NCI-H2196 (cell line): Measurements from ENCODE around the gene TTC1.
A peak's percentile ranks its signal among the peaks of the same experiment; 100 is the strongest.
"Not testable (repeated sequence)": the region's sequence is repeated elsewhere in the genome, so short reads cannot be mapped to it uniquely, and the experiment has no call there.

Experiments used
- DNase-seq: peaks from one replicate; lab custom pipeline; 2025; ENCODE audit not compliant: unreplicated experiment; lab: John Stamatoyannopoulos, UW

Gene TTC1

DNA sequence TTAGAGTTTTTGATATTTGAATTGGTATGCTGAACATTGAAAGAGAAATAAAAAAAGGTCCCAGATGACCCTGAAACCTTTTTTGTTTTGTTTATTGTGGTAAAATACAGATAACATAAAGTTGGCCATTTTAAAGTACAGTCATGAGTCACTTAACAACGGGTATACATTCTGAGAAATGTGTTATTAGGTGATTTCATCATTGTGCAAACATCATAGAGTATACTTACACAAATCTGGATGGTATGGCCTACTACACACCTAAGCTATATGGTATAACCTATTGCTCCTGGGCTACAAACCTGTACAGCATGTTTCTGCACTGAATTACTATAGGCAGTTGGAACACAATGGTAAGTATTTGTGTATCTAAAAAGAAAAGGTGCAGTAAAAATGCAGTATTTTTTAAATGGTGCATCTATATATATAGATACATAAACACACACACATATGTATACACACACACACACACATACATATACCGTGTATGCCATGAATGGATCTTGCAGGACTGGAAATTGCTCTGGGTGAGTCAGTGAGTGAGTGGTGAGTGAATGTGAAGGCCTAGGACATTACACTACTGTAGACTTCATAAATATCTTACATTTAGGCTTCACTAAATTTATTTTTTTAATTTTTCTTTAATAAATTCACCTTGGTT, 31.0 kb downstream of the TTC1 start:
- no peak for DNase-seq

DNA sequence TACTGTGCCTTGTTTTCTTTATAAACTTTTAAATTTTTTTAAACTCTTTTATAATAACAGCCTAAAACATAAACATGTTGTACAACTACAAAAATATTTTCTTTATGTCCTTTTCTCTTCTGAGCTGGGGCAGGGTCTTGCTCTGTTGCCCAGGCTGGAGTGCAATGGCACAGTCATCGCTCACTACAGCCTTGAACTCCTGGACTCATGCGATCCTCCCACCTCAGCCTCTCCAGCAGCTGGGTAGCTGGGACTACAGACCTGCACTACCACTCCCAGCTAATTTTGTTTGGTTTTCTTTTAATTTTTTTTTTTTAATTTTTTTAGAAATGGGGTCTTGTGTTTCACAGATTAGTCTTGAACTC, 31.5 kb downstream of the TTC1 start:
- no peak for DNase-seq

DNA sequence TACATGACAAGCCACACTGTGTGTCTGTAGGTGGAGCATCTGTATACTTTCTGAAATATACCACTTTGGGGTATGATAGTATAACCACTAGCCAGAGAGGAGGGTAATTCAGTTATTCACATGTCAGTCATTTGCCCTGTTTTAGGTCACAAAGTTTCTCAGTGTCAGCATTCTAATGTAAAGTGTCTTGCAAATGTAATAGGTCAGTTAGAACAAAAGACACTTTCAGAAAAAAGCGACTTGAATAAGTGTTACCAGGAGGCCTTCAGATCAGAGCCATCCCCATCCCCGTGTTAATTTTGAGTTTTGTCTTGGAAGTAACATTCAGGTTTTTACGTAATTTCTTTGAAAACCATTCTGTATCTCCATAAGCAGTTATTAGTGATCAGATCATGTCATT, 33.7 kb downstream of the TTC1 start:
- no peak for DNase-seq

DNA sequence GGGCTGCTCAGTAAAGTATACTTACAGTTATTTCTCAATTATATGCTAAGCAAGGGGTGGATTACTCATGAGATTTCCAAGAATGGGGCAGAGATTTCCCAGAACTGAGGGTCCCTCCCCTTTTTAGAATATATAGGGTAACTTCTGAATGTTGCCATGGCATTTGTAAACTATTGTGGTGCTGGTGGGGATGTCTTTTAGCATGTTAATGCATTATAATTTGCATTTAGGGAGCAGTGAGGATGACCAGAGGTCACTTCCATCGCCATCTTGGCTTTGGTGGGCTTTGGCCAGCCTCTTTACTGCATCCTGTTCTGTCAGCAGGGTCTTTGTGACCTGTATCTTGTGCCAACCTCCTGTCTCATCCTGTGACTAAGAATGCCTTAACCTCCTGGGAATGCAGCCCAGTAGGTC, 35.5 kb downstream of the TTC1 start:
- DNase-seq, result no peak

DNA sequence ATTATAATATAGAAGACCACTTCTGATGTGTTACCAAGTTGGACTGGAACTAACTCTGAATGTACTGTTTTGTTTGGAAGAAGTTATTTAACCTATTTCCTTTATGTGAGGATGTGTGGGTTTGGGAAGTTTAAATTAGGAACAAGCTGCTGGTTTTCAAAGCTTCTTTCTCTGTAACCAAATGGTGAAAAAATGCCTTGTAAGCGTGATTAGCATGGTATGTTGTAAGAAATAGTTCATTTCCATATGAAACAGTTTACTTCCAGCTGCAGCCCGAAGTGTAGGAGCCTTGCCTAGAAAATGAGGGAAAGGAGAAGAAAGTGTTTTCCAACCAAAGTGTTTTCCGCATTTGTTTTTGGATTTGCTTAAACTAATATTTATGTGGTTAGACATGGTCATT, 36.0 kb downstream of the TTC1 start:
- DNase-seq, result no peak

DNA sequence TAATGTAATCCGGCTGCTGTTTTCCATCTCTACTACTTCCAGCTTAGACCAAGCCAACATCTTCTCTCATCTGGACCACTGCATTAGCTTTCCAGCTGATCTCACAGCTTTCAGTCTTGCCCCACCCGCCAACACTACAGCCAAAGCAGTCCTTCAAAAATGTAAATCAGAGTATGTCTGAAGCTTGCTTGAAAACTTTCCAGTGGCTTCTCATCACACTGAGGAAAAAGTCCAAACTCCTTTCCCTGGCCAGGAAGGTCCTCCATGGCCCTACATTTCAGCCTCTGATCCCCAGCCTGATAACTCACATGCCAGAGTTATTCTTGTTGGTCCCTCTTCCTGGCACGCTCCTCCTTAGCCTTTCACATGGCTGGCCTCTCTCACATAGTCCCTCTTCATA, 38.5 kb downstream of the TTC1 start:
- DNase-seq, result no peak

DNA sequence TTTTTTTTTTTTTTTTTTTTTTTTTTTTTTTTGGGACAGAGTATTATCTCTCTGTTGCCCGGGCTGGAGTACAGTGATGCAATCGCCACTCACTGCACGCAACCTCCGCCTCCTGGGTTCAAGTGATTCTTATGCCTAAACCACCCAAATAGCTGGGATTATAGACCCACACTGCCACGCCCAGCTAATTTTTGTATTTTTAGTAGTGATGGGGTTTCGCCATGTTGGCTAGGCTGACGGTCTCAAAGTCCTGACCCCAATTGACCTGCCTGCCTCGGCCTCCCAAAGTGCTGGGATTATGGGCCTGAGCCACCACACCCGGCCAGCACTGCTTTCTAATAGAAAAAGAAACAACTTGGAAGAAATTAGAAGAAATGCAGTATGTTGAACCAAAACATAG, 39.2 kb downstream of the TTC1 start:
- no peak for DNase-seq

DNA sequence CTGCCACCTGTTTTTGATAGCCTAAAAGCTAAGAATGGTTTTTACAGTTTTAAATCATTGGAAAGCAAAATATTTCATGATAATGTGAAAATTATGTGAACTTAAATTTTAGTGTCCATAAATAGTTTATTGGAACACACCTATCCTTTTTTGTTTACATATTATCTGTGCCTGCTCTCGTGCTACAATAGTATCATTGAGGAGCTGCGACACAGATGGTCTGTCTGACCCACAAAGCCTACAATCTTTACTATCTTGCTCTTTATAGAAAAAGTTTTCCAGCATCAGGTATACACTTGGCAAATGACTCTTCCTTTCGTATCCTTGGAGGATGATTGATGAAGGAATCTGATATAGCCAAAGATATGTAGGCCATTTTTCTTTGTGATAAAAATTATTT, 40.2 kb downstream of the TTC1 start:
- DNase-seq, result no peak

DNA sequence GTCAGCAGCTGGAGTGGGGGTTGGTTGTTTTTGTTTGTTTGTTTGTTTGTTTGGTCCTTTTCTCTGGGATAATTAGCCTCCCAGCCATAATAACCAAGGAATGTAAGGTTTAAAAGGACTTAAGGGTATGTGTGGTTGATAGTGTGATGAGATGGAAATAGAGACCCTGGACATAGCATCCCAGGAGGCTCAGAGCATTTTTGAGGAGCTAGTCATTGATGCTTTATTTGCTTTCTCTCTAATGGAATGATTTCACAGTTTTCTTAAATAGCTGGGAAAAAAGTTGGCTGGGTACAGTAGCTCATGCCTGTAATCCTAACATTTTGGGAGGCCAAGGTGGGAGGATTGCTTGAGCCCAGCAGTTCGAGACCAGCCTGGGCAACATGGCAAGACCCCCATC, 45.1 kb downstream of the TTC1 start:
- no peak for DNase-seq

DNA sequence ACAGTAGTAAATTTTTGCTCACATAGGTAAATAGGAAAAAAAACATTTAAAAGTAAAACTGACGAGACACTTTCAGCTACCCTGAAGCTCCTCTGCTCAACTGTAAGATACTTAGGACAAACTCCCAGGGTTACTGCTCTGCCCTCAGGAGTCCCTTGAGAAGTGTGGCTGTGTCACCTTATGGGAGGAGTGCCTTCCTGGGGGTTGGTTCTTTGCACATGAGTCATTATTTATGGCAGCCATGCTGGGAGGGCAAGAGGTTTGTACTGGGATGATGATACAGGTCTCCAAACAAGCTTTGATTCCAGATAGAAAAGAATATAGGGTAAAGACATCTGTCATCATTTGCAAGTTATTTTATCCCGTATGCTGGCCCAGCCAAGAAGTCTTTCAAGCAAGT, 45.9 kb downstream of the TTC1 start:
- no peak for DNase-seq

DNA sequence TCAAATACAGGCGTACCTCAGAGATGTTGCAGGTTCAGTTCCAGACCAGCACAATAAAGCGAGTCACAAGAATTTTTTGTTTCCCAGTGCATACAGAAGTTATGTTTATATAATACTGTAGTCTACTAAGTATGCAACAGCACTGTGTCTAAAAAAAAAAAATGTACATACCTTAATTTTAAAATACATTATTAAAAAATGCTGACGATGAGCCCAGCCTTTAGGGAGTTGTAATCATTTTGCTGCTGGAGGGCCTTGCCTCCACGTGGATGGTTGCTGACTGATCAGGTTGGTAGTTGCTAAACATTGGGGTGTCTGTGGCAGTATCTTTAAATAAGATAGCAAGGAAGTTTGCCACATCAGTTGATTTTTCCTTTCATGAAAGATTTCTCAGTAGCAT, 48.3 kb downstream of the TTC1 start:
- no peak for DNase-seq

DNA sequence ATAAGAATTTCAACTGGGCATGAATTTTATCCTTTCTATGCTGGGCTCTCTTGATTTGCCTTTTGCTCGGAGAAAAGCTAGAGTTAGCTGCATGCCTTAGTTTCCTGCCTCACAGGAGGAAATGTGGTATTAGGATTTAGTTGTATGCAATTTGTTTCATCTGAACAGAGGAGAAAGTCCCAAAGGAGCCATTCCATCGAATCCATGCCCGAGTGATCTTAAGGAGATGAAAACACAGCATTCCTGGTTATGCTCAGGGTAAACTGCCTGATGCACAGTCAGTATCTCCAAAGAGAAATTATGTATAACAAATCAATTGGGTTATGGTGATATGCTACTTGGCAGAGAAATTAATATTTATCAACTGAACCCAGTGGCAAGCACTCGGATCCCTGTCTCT, 51.1 kb downstream of the TTC1 start:
- DNase-seq, result no peak

DNA sequence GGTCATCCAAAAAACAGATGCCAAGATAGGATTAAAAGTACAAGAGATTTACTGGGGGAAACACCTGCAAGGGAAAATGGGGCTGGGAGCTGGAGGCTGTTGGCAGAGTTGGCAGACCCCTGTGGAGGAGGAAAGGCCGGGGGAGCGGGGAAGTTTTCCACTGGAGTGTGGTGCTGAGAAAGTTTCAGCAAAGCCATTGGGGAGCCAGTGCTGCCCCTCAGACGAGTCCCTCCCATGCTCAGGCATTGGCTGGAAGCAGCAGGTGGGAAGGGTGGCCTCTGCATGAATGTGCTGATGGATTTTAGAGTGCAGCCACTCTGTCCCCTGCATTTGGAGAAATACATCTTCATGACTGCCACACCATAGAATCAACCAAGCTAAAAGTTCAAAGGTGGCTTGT, 52.8 kb downstream of the TTC1 start:
- no peak for DNase-seq

DNA sequence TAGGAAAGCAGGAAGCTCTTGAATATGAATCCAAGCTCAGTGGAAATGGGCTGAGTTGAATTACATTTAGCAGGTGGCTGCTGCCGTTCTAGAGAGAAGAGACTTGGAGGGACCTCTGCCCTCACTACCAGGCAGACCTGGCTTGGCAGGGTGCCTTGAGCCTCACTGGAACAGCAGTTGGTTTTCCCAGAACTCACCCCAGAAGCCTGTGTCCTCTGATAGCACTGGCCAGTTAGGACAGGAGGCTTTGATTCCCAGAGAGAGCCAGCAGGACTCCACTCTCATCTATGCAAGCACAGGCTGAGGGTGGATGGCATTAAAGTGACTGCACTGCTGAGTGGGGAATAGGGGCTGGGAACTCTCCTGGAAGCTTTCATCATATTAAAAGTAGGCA, 55.5 kb downstream of the TTC1 start:
- DNase-seq, result peak; percentile 57

DNA sequence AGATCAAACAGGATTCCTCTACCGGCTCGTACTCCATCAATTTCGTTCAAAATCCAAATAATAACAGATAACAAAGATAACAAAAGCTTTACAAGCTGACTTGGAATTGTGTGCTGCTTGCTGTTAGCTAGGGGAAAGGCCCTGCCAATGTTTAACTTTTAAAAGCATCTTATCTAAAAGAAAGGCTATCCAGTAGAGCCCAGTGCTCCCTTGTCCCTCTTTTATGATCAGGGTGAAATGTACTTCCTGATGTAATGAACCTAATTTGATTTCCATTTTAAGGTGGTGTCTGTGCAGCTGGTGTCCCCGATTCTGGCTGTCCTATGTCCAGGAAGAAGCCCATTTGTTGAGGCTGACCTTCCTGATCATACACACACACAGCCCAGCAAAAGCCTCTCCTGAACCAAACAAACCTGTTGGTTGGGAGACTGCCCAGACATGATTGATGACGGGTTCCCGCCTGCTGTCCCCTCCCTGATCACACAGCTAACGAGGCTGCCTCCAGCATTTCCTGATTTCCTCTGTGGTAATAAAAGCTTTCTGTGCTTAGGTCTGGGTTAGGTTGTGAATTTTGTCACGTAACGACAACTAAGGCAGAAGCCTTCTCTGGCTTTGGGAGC, 56.2 kb downstream of the TTC1 start:
- peak; percentile 31 for DNase-seq

DNA sequence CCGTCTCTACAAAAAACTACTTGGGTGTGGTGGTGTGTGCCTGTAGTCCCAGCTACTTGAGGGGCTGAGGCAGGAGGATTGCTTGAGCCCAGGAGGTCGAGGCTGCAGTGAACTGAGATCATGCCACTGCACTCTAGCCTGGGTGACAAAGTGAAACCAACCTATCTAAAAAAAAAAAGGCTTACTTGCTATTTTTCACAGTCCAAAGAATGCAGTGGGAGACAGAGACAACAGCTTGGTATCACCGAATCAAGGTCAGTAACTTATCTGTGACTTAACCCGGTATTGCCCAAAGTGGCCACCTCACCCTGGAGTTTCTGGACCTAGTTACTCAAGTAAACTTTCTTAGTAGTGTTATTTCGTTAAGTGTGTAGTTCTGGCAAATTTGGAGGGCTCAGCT, 60.2 kb downstream of the TTC1 start:
- DNase-seq, result not testable (repeated sequence)

DNA sequence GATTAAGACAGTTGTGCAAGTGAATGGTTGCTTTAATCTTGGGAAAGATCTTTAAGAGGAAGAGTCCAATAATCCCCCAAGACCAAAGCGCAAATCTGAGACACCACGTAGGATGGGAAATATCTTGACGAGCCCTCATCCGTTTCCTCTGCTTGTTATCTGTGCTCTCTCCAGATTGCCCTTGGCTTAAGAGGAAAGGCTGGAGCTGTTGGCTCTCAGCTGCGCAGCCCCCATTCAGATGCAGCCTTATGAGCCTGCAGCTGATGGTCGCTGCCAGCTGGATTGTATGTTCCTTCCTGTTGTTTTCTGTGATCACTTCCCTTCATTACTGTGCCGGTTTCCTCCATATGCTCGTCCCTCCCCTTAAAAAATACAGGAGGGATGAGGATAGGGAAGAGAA, 62.6 kb downstream of the TTC1 start:
- no peak for DNase-seq

DNA sequence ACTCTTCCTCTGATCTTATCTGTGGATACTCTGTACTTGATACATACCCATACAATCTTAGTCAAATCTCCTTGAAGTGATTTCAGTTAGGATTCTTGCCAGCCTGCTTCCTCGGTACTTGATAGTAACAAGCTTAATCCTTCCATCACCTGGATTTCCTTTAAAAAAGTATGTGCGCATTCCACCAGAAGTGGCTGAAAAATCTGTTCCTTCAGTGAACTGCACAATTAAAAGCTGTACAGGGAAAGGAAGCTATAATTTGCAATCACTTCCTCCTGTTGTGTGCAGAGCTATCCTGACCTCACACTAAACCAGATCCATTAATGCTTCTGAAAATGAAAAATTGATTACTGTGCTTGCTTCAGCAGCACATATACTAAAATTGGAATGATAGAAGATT, 63.0 kb downstream of the TTC1 start:
- no peak for DNase-seq

DNA sequence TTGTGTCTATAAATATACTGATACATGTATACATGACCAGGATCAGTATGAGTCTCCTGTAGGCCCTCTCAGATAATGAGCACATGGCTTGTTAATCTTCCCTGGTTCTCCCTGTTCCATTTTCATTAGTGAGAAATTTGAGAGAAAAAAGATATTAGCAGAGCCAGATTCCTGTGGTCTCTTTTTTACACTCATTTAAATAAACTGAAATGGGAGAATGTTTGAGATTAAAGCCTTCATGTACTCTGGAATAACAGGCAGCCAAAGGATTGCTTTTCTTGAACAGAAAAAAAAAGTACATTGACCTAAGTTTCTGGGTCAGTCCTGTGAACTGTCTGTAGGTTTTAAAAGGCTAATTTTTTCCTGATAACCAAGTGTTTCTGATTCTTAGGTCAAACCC, 66.1 kb downstream of the TTC1 start:
- no peak for DNase-seq

DNA sequence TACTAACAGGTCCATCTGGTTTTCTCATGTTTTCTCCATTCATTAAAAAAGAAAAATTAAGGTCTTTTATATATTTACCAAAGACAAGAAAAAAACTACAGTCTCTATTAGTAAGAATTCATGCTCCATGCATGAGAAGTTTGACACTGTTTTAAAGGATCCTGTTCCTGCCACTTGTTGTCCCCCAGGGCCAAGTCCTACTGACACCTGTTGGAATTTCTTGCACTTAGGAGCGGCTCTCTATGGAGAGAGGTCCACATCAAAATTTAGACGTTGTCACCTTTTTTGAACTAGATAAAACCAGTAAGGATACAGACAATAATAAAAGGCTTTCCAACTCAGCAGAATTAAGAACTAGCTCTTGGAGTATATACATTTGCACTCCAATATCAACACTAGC, 68.1 kb downstream of the TTC1 start:
- DNase-seq, result no peak

DNA sequence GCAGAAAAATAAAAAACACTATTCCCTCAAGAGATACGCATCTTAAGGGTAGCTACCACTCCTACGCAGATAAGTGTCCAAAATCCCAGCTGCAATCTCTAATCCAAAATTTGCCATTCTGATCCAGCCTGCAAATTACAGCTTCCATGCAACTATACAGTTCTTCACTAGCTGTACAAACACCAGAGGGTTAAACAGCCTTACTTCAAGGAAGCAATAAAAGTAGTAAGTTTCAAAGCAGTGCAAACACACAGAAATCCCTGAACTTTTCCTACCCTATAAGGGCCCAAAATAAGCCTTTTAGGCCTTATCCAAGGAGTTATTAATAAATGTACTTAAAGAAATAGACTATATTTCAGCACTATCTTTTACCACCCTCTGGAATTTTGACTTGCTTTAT, 70.8 kb downstream of the TTC1 start:
- DNase-seq, result no peak

DNA sequence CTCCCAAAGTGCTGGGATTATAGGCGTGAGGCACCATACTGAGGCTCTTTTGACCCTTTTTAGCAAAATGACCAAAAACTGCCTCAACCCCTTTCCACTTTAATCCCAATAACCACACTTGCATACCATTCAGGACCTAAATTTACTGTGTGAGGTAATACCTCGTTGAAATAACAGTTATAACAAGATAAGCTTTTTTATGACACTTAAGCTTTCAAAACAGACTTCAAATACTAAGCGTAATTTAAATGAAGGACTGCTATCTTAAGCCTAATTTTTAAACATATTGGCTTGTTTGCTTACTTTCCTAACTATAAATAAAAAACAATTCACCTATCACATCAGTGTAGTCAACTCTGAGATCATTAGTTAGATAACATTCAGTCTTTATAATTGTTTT, 72.6 kb downstream of the TTC1 start:
- no peak for DNase-seq
